HG03095 (cell line): ENCODE results near the gene ZDHHC23.

ENCODE experiments used
- ATAC-seq: cut with Tn5 transposase; IDR thresholded peaks from one replicate; pipeline ENCODE4 v1.9.1; 2021; ENCODE audit warnings: moderate library complexity; ENCODE audit not compliant: unreplicated experiment

ZDHHC23 gene

GRCh38 chr3:113985541-113985940, 37.7 kb downstream of the ZDHHC23 start:
- ATAC-seq = peak; percentile 70

- ATAC-seq = peak; percentile 89
These were observed 57.7 kb downstream of the ZDHHC23 start for GRCh38 chr3:114005481-114005880.

GRCh38 chr3:114011059-114011797, 63.4 kb downstream of the ZDHHC23 start:
- ATAC-seq = peak; percentile 63
